Activated CD4-positive, alpha-beta T cell treated with anti-CD3 and anti-CD28 coated beads for 36 hours (primary cell): ENCODE measurements around the gene MRGPRE. TPM values are rescaled to one million over a fixed set of nuclear protein-coding genes. Genes with fewer than 3 reads are reported as not detected.

Experiments used
- ATAC-seq: fragments of 200-7000 bp; cut with Tn5 transposase; one replicate; pipeline ENCODE4 v1.10.0; 2021; ENCODE audit warnings: mild to moderate bottlenecking, moderate library complexity
- CTCF ChIA-PET: fragments of 350-600 bp; sonication (Branson Sonifier 250); formaldehyde crosslinking; loops from one replicate; lab custom pipeline; 2021; ENCODE audit warnings: antibody characterized with exemption; lab: Charles Lee
- POLR2A ChIA-PET: fragments of 350-600 bp; sonication (Branson Sonifier 250); formaldehyde crosslinking; loops from one replicate; lab custom pipeline; 2021; ENCODE audit warnings: antibody characterized with exemption, inconsistent platforms; lab: Charles Lee
- DNase-seq: peaks from one replicate; pipeline ENCODE4 v3.0.0-alpha.2; 2020
- H3K27ac Mint-ChIP-seq: one replicate; pipeline ENCODE4 v1.8.0; 2021; ENCODE audit warnings: mixed read lengths
- H3K27me3 Mint-ChIP-seq: one replicate; pipeline ENCODE4 v1.8.0; 2021; ENCODE audit warnings: mixed read lengths
- H3K36me3 Mint-ChIP-seq: one replicate; pipeline ENCODE4 v1.8.0; 2021; ENCODE audit warnings: low read depth, mixed read lengths
- H3K4me1 Mint-ChIP-seq: one replicate; pipeline ENCODE4 v1.8.0; 2021; ENCODE audit warnings: mixed read lengths
- H3K4me3 Mint-ChIP-seq: one replicate; pipeline ENCODE4 v1.8.0; 2021; ENCODE audit warnings: mild to moderate bottlenecking, moderate library complexity, mixed read lengths
- H3K9me3 Mint-ChIP-seq: one replicate; pipeline ENCODE4 v1.8.0; 2021; ENCODE audit warnings: low read depth, mixed read lengths
- intact Hi-C, 2 experiments: fragments of 100-400 bp; cut with DNase I in 1 of 2; cut with micrococcal nuclease in 1 of 2; formaldehyde crosslinking; loops; one replicate each; pipeline versions ENCODE4 v1.14.2 to v1.15.1; 2022 to 2024; cut with DNase I, micrococcal nuclease
- total RNA-seq, 2 experiments: library from RNA; stranded (reverse); gene quantifications; one replicate each; pipeline ENCODE4 v1.2.3, GENCODE V29; 2021

Gene MRGPRE
- total RNA-seq, 2 experiments from 2014 or later: not detected

DNA sequence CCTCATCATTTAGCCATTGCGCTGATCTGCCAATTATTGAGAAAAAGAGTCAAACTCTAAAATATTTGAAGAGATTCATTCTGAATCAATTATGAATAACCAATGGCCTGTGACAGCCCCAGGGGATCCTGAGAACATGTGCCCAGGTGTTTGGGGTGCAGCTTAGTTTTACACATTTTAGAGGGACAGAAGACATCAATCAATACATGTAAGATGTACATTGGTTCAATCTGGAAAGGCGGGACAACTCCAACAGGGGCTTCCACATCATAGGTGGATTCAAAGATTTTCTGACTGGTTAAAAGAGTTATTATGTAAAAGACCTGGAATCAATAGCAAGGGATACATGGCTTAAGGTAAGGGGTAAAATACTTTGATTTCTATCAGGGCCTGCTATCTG lies 4.9 kb upstream of the MRGPRE start:
- Mint-ChIP-seq H3K27me3 (no peaks in the 10 kb centered on the region), H3K36me3 (no peaks in the 10 kb centered on the region), H3K4me3 (no peak overlapping the region), H3K9me3 (no peaks in the 10 kb centered on the region), H3K27ac (no peak overlapping the region), H3K4me1 (no peaks in the 10 kb centered on the region)
- POLR2A ChIA-PET: no interaction called here
- no peak for DNase-seq
- intact Hi-C loops: no loop called here
- ATAC-seq: no peak
- CTCF ChIA-PET: no interaction called here

DNA sequence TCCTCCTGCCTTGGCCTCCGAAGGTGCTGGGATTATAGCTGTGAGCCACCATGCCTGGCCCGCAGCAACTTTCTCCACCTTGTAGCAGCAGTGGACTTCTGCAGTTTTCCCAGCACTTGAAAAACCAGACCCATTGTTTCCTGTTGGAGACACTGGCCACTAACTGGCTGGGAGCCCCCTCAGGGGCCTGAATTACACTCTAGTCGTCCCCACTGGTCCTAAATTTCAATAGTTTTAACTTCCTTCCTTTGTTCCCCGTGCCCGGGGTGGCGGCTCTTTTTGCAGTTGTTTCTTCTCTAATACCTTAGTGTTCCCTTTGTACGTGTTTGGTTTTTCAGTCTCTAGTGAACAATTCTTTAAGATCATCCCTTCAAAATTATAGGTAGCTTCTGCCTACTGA lies 2.6 kb upstream of the MRGPRE start:
- CTCF ChIA-PET: no interaction called here
- no peak overlapping the region for H3K27ac Mint-ChIP-seq
- no peaks in the 10 kb centered on the region for H3K4me1 Mint-ChIP-seq
- no peaks in the 10 kb centered on the region for H3K9me3 Mint-ChIP-seq
- POLR2A ChIA-PET: no interaction called here
- no peaks in the 10 kb centered on the region for H3K27me3 Mint-ChIP-seq
- DNase-seq (no peak), ATAC-seq (no peak)
- intact Hi-C loops: no loop called here
- H3K36me3 Mint-ChIP-seq: no peaks in the 10 kb centered on the region
- H3K4me3 Mint-ChIP-seq: no peak overlapping the region

DNA sequence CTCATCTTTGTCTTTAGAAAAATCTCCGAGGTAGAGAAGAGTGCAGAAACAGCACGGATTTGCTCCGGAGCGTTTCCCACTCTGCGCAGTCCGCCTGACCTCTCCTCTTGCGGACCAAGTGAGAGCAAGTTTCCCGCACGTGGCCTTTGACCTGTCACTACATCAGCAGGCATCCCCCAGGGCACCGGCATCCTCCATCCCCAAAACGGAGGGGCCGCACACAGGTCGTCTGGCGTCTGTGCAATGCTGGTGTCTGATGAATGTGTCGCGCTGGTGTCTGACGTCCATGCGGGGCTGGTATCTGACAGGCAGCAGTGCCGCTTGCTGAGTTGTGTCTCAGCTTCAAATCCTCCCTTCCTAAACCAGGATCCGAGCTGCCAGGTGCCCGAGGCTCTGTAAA lies 739 bp upstream of the MRGPRE start:
- ChIA-PET POLR2A (no interaction called here), CTCF (no interaction called here)
- Mint-ChIP-seq H3K27ac (no peak overlapping the region), H3K36me3 (no peaks in the 10 kb centered on the region), H3K4me1 (no peaks in the 10 kb centered on the region), H3K4me3 (no peak overlapping the region), H3K9me3 (no peaks in the 10 kb centered on the region), H3K27me3 (no peaks in the 10 kb centered on the region)
- no peak for ATAC-seq
- intact Hi-C loops: no loop called here
- no peak for DNase-seq

DNA sequence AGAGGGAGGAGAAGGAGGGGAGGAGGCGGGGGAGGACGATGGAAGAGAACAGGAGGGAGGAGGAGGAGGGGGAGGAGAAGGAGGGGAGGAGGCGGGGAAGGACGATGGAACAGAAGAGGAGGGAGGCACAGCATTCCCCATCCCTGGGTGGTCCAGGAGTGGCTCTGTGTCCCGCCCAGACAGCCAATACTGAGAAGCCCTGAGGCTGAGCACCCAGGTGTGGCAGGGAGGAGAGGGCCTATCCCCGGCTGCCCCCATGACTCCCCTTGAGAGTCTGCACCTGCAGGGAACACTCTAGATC lies 717 bp downstream of the MRGPRE start:
- intact Hi-C loops: no loop called here
- CTCF ChIA-PET: no interaction called here
- POLR2A ChIA-PET: no interaction called here
- H3K9me3 Mint-ChIP-seq: no peaks in the 10 kb centered on the region
- no peak for ATAC-seq
- H3K4me1 Mint-ChIP-seq: no peaks in the 10 kb centered on the region
- H3K27me3 Mint-ChIP-seq: no peaks in the 10 kb centered on the region
- no peaks in the 10 kb centered on the region for H3K36me3 Mint-ChIP-seq
- no peak overlapping the region for H3K27ac Mint-ChIP-seq
- no peak overlapping the region for H3K4me3 Mint-ChIP-seq
- DNase-seq: no peak

DNA sequence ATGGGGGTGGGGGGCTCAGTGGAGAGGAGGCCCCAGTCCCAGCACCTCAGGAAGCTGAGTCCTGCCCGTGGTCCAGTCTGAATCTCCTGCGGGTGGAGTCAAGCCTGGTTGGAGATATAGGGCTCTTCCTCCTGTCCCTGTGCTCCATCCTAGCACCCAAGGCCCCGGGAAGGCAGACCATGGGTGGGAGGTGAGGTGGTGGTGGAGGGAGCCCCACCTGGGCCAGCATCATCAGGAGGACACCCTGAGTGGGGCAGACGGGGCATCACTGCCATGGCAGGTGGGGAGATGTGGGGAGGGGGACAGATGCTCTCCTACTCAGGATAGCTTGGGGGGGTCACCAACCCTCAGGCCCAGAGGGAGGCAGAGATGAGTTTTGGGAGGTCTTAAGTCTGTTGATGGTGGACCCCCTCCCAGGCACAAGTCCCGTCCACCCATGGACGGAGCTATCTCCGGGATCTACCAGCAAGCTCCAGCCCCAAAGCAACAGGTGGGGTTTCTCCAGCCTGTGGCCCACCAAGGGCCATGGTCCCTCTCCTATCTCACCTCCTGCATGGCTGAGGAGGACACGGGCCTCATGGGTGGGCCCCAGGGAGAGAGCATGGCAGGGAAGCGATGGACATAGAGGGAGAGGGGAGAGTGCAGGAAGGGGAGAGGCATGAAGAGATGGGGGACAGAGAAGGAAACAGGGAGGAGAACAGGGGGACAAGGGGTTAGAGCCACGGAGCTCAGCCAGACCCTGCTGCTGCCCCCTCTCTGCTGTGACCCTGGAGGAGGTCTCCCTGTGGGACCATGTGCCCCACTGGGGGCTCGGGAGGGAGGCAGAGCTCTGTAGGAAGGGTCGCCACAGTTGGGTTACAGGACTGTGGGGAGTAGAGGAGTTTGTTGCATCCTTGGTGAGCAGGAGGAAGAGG lies 1.3 kb downstream of the MRGPRE start:
- Mint-ChIP-seq H3K36me3 (no peaks in the 10 kb centered on the region), H3K4me3 (no peak overlapping the region), H3K4me1 (no peaks in the 10 kb centered on the region), H3K27ac (no peak overlapping the region), H3K9me3 (no peaks in the 10 kb centered on the region), H3K27me3 (no peaks in the 10 kb centered on the region)
- ChIA-PET POLR2A (interaction anchor here (0.9 kb wide), 1 partner anchor 179 kb away, joined by 3 read pairs; no protein-coding TSS in a partner anchor), CTCF (no interaction called here)
- ATAC-seq (no peak), DNase-seq (no peak)
- intact Hi-C loops: no loop called here

DNA sequence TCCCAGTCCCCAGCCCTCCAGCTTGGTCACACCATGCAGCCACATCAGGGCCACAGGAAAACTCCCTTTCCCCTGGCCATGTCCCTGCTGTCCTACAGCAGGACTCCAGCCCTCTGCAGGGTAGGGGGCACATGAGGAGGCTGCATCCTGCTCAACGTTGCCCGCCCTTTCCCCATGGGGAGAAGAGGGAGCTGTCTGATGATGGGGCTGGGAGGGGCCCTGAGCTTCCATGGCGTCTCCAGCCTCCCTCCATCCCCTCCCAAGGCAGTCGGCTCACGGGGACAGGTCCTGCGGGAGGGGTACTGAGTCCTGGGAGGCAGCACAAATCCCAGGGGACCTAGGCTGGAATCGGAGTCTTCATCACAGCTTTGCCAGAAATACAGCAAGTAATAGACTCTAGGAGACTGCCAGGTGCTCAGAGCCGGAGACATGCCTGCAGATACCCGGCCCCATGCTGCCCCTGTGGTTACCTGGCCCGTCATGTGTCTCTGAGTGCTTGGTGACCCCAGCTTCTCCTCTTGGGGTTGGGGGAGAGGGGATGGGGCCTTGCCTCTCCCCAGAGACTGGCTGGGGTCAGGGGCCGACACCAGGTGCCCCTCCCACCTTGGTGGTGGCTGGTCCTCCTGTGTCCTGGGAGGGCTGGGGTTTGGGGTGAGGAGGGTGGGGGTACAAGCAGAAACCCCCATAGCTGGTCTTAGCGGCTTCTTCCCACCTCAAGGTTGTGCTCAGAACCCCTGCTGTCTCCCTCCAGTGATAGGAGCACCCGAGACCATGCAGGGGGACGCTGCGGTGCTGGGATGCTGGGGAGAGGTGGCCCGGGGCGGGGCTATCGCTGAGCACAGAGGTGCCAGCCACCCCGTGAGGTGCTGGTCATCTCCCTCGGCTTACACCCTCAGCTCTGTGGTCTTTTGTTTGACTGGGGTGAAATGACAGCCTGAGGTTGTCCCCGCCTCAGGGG lies 2.3 kb downstream of the MRGPRE start:
- Mint-ChIP-seq H3K4me1 (no peaks in the 10 kb centered on the region), H3K9me3 (no peaks in the 10 kb centered on the region), H3K27ac (no peak overlapping the region), H3K4me3 (no peak overlapping the region), H3K27me3 (no peaks in the 10 kb centered on the region), H3K36me3 (no peaks in the 10 kb centered on the region)
- ATAC-seq (no peak), DNase-seq (no peak)
- ChIA-PET POLR2A (interaction anchor here (0.9 kb wide), 1 partner anchor 178 kb away, joined by 3 read pairs; no protein-coding TSS in a partner anchor), CTCF (no interaction called here)
- intact Hi-C loops: no loop called here

DNA sequence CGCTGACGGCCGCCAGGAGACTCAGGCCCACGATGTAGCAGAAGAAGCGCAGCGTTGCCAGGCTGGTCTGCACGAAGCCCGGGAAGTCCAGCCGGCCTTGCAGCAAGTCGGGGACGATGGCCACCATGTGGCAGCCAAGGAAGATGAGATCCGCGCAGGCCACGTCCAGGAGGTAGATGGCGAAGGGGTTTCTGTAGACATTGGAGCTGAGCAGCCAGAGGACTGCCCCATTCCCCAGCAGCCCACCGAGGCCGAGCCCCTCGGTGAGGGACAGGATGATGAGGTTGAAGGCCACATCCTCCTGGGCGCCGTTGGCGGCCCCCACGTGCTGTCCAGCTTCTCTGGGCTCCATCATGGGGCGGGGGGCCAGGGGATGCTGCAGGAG lies 3.8 kb downstream of the MRGPRE start:
- ChIA-PET CTCF (no interaction called here), POLR2A (no interaction called here)
- Mint-ChIP-seq H3K9me3 (no peaks in the 10 kb centered on the region), H3K36me3 (no peaks in the 10 kb centered on the region), H3K4me1 (no peaks in the 10 kb centered on the region), H3K27ac (no peak overlapping the region), H3K4me3 (no peak overlapping the region), H3K27me3 (no peaks in the 10 kb centered on the region)
- intact Hi-C loops: no loop called here
- DNase-seq: no peak
- ATAC-seq: no peak

GRCh38 chr11:3227568-3228444 lies 4.4 kb downstream of the MRGPRE start:
- no peak overlapping the region for H3K4me3 Mint-ChIP-seq
- H3K27ac Mint-ChIP-seq: no peak overlapping the region
- no peaks in the 10 kb centered on the region for H3K9me3 Mint-ChIP-seq
- POLR2A ChIA-PET: no interaction called here
- CTCF ChIA-PET: no interaction called here
- DNase-seq (no peak), ATAC-seq (no peak)
- intact Hi-C loops: no loop called here
- no peaks in the 10 kb centered on the region for H3K27me3 Mint-ChIP-seq
- no peaks in the 10 kb centered on the region for H3K36me3 Mint-ChIP-seq
- peaks cover 5% of the 10 kb centered on the region for H3K4me1 Mint-ChIP-seq

DNA sequence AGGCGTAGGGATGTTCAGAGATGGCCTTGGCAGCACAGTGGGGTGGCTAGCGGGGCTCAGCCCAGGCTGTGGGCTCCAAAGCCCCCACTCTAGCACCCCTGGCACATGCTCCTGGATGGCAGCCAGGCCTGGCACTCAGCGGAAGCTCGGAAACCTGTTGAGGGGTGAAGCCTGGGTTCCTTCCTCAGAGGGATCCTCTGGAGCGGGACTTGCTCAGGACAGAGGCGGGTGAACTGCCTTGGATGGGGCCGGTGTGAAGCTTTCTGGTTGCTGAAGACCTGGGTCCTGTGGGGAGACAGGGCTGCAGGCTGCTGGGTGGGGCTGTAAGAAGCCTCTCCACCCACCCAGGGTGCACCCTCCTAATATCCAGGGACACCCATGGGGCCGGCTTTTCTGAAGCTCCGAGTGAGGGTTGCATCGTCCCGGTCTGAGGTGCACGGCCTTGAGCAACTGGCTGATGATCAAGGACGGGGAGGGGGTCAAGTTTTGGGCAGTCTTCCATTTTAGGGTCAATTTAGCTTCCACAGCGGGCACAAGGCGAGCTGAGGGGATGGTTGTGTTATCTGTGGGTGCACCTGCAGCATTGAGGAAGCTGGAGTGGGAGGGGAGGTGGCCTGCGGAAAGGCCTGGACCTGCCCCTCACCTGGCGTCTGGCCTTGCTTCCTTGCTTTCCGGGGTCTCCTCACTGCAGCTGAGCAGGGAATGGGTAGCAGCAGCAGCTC lies 5.2 kb downstream of the MRGPRE start:
- Mint-ChIP-seq H3K27ac (no peak overlapping the region), H3K9me3 (no peaks in the 10 kb centered on the region), H3K27me3 (no peaks in the 10 kb centered on the region), H3K4me1 (peaks cover 9% of the 10 kb centered on the region), H3K36me3 (no peaks in the 10 kb centered on the region), H3K4me3 (no peak overlapping the region)
- ATAC-seq (no peak), DNase-seq (no peak)
- intact Hi-C loops: no loop called here
- CTCF ChIA-PET: no interaction called here
- POLR2A ChIA-PET: no interaction called here

DNA sequence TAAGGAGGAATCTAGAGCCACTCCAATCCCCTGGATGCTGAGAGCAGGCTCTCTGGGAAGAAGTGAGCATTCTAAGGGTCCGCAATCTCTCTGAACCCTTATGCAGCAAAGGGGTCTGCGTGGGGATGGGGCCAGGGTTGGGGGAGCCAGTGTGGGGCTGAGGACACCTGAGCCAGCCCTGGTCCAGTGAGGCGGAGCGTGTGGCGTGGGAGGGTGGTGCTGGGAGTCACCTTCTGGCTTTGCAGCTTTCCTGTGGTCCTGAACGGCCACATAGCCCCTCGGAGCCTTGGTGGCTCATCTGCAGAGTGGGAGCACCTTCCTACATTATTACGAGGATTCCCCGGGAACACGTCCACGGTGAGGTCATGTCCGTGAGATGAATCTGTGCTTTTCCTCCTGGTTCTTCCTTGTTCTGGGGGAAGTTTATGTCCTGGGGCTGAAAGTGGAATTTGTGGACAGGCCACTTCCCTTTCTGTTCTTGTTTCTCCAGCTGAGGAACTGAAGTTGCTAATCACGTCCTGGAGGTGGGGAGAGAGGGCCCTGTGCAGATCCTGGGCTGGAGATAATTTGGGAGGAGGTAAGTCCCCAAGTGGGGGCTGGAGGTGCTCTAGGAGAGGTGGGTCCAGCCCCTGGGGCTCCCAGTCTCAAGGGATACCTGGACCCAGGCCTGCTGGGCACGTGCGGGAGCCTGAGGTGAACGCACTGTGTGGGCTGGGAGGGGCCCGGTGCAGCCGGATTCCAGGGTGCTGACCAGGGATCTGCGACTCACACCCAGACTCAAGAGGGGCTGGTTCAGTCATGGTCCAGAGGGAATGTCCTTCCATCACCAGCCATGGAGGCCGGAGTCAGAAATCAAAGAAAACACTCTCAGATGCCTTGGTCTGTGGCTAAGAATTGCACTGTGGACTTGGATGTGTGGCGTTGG lies 6.1 kb downstream of the MRGPRE start:
- no peaks in the 10 kb centered on the region for H3K9me3 Mint-ChIP-seq
- intact Hi-C loops: no loop called here
- DNase-seq (no peak), ATAC-seq (no peak)
- H3K36me3 Mint-ChIP-seq: no peaks in the 10 kb centered on the region
- no peak overlapping the region for H3K4me3 Mint-ChIP-seq
- CTCF ChIA-PET: no interaction called here
- H3K27me3 Mint-ChIP-seq: no peaks in the 10 kb centered on the region
- H3K27ac Mint-ChIP-seq: no peak overlapping the region
- peaks cover 9% of the 10 kb centered on the region for H3K4me1 Mint-ChIP-seq
- POLR2A ChIA-PET: no interaction called here
